HG03095 (cell line): Measurements from ENCODE around the gene MYO1D.

Experiments
- ATAC-seq: cut with Tn5 transposase; IDR thresholded peaks from one replicate; pipeline ENCODE4 v1.9.1; 2021; ENCODE audit warnings: moderate library complexity; ENCODE audit not compliant: unreplicated experiment

The MYO1D gene

GRCh38 chr17:32861981-32862380 lies 14.9 kb downstream of the MYO1D start:
- no peak for ATAC-seq

- no peak for ATAC-seq
Measured at GRCh38 chr17:32859857-32860525, 16.9 kb downstream of the MYO1D start.

GRCh38 chr17:32855620-32856019 lies 21.3 kb downstream of the MYO1D start:
- no peak for ATAC-seq

- no peak for ATAC-seq
Measured at GRCh38 chr17:32854832-32855389, 22.0 kb downstream of the MYO1D start.

- no peak for ATAC-seq
Measured at GRCh38 chr17:32854207-32854606, 22.7 kb downstream of the MYO1D start.

- no peak for ATAC-seq
Measured at GRCh38 chr17:32852811-32853210, 24.1 kb downstream of the MYO1D start.

GRCh38 chr17:32849879-32850278 lies 27.0 kb downstream of the MYO1D start:
- ATAC-seq = no peak

- no peak for ATAC-seq
Measured at GRCh38 chr17:32847977-32848376, 28.9 kb downstream of the MYO1D start.

- ATAC-seq = no peak
Measured at GRCh38 chr17:32846143-32846542, 30.8 kb downstream of the MYO1D start.

GRCh38 chr17:32840241-32840640 lies 36.7 kb downstream of the MYO1D start:
- no peak for ATAC-seq

GRCh38 chr17:32836527-32836926 lies 40.4 kb downstream of the MYO1D start:
- ATAC-seq = no peak

GRCh38 chr17:32835291-32835761 lies 41.6 kb downstream of the MYO1D start:
- ATAC-seq = peak; percentile 64

- ATAC-seq = no peak
Measured at GRCh38 chr17:32834104-32834503, 42.8 kb downstream of the MYO1D start.

GRCh38 chr17:32833526-32833925 lies 43.4 kb downstream of the MYO1D start:
- ATAC-seq = no peak

- ATAC-seq = no peak
Measured at GRCh38 chr17:32833076-32833475, 43.8 kb downstream of the MYO1D start.

- no peak for ATAC-seq
Measured at GRCh38 chr17:32831627-32832243, 45.2 kb downstream of the MYO1D start.

- ATAC-seq = no peak
Measured at GRCh38 chr17:32831223-32831622, 45.7 kb downstream of the MYO1D start.

GRCh38 chr17:32828822-32829221 lies 48.1 kb downstream of the MYO1D start:
- peak; percentile 6 for ATAC-seq

- no peak for ATAC-seq
Measured at GRCh38 chr17:32827227-32827626, 49.7 kb downstream of the MYO1D start.

- ATAC-seq = no peak
Measured at GRCh38 chr17:32826076-32826475, 50.8 kb downstream of the MYO1D start.

- ATAC-seq = no peak
Measured at GRCh38 chr17:32824334-32824733, 52.6 kb downstream of the MYO1D start.

- ATAC-seq = no peak
Measured at GRCh38 chr17:32822996-32823395, 53.9 kb downstream of the MYO1D start.
